OCI-M1 (cell line): Measurements from ENCODE around the gene LILRA6.
"Not testable (repeated sequence)": the region's sequence is repeated elsewhere in the genome, so short reads cannot be mapped to it uniquely, and the experiment has no call there.

Experiments
- DNase-seq: peaks from one replicate; lab custom pipeline; 2025; lab: John Stamatoyannopoulos, UW

LILRA6 gene

GRCh38 chr19:54242646-54243045 lies at the start of gene LILRA6:
Gene LILRA6 (minus strand): TSS chr19:54242790.
- DNase-seq, result not testable (repeated sequence)

GRCh38 chr19:54289160-54289559 lies 46.6 kb upstream of the LILRA6 start:
- not testable (repeated sequence) for DNase-seq

- DNase-seq, result no peak
These were observed 44.9 kb upstream of the LILRA6 start for GRCh38 chr19:54287456-54287855.

- DNase-seq, result not testable (repeated sequence)
These were observed 43.7 kb upstream of the LILRA6 start for GRCh38 chr19:54286283-54286682.

GRCh38 chr19:54285427-54286056 lies 43.0 kb upstream of the LILRA6 start:
- not testable (repeated sequence) for DNase-seq

GRCh38 chr19:54282686-54283470 lies 40.3 kb upstream of the LILRA6 start:
- DNase-seq, result peak; percentile 40

GRCh38 chr19:54281729-54282075 lies 39.1 kb upstream of the LILRA6 start:
- not testable (repeated sequence) for DNase-seq

- peak; percentile 71 for DNase-seq
These were observed 38.6 kb upstream of the LILRA6 start, which contains the start of gene LILRB2 for GRCh38 chr19:54281007-54281728. Gene LILRB2 (minus strand): TSS chr19:54281110. CDS start chr19:54280496, 614 bp downstream.

- DNase-seq, result not testable (repeated sequence)
These were observed 37.9 kb upstream of the LILRA6 start for GRCh38 chr19:54280441-54280840.

- DNase-seq, result not testable (repeated sequence)
These were observed 37.4 kb upstream of the LILRA6 start for GRCh38 chr19:54280025-54280424.

- DNase-seq, result no peak
These were observed 36.9 kb upstream of the LILRA6 start for GRCh38 chr19:54279406-54279962.

- DNase-seq, result not testable (repeated sequence)
These were observed 36.1 kb upstream of the LILRA6 start for GRCh38 chr19:54278571-54279195.

GRCh38 chr19:54278056-54278455 lies 35.5 kb upstream of the LILRA6 start:
- DNase-seq, result not testable (repeated sequence)

- not testable (repeated sequence) for DNase-seq
These were observed 34.6 kb upstream of the LILRA6 start for GRCh38 chr19:54277111-54277615.

- no peak for DNase-seq
These were observed 33.4 kb upstream of the LILRA6 start for GRCh38 chr19:54275951-54276350.

GRCh38 chr19:54274516-54274915 lies 31.9 kb upstream of the LILRA6 start:
- DNase-seq, result not testable (repeated sequence)

- DNase-seq, result no peak
These were observed 31.2 kb upstream of the LILRA6 start for GRCh38 chr19:54273821-54274220.

GRCh38 chr19:54272181-54272580 lies 29.6 kb upstream of the LILRA6 start:
- DNase-seq, result not testable (repeated sequence)

- not testable (repeated sequence) for DNase-seq
These were observed 29.0 kb upstream of the LILRA6 start for GRCh38 chr19:54271587-54271986.

GRCh38 chr19:54271106-54271505 lies 28.5 kb upstream of the LILRA6 start:
- no peak for DNase-seq

- DNase-seq, result no peak
These were observed 26.3 kb upstream of the LILRA6 start for GRCh38 chr19:54268936-54269335.

- peak; percentile 82 for DNase-seq
These were observed 23.5 kb upstream of the LILRA6 start for GRCh38 chr19:54266133-54266532.
